Kidney glomerular epithelial cell (primary cell): ENCODE measurements around the gene CDK3.
A peak's percentile ranks its signal among the peaks of the same experiment; 100 is the strongest.

Source experiments
- DNase-seq: peaks from one replicate; lab custom pipeline; 2025; lab: John Stamatoyannopoulos, UW

CDK3 gene

DNA sequence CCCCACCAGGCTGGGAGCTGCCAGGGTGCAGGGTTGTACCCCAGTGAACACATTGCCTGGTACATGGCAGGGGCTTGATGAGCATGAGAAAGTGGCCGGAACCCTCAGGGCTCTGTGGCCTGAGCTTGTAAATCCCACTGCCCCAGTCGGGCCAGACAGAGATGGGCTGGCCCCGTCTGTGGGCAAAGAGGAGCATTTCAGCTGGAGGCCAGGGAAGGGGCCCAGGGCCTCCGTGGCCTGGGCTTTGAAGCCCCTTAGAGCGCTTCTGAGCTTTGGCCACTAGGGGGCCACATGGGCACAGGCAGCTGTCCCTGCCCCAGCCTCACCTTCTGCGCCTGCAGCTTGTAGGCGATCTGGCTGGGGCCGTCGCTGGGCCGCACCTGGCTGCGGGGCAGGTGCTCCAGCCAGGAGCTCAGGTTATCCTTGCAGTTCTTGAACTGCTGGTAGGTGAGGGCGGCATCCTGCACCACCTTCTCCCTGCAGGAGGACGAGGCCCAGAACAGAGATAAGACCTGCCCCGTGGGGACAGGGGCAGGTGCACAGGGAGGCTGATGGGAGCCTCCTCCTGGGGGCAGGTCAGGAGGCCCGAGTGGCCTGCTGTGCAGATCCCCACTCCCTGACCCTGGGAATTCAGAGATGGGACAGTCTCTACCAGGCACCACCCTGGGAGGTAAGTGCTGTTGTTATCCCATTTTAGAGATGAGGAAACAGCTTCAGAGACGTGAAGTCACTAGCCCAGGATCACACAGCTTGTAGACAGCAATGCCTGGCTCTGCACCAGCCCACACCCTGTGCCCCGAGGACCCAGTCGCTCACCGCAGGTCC, 13.7 kb downstream of the CDK3 start:
- peak; percentile 48 for DNase-seq

GRCh38 chr17:76014925-76015261, 14.2 kb downstream of the CDK3 start:
- DNase-seq = no peak

DNA sequence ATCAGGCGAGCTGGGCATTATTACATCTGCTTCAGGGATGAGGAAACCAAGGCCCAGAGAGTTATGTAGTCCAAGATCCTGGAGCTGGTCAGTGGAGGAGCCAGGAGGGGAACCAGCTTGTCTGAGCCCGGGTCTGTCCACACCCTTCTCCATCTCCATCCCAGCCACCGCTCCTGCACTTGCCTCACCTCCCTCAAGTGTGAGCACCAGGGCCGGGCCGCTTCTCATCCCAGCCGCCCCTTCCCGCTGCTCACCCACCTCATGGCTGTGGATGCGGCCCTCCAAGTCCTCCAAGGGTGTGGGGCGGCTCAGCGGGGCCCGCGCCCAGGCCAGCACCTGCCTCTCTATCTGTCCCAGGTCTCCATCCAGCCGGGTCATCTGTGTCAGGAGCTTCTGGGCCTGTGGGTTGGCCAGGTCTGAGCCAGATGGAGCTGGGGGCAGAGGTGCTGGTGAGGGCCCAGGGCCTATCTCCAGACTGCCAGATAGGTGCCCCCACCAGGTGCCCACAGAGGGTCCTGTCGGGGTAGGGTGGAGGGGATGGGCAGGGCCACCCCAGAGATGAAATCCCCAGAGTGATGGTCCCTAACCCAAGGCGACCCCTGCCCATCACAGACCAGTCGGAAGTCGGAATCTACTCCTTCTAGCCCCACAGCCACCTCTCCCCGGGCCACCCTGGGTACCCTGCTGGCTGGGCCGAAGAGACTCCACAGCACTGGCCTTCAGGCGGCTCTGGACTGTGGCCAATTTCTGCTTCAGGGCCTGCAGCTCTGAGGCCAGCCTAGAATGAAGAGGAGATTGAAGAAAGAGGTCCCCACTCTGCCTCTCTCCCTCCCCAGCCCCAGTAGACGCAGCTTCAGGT, 17.1 kb downstream of the CDK3 start:
- DNase-seq = no peak

DNA sequence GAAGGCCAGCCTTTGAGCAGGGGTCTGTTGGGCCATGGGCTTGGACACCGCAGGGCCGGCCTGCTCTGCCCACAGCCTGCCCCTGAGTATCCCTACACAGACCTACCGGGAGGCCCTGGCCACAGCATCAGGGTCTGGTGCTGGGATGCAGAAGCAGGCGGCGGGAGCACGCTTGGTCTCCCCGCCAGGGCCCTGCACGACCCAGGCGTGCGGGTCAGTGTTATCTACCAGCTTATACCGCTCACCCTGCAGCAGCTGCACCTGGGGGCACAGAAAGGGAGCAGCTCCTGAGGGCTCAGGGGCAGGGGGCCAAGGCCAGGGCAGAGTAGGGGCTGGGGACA, 17.7 kb downstream of the CDK3 start:
- no peak for DNase-seq

GRCh38 chr17:76018801-76019200, 18.1 kb downstream of the CDK3 start:
- no peak for DNase-seq

DNA sequence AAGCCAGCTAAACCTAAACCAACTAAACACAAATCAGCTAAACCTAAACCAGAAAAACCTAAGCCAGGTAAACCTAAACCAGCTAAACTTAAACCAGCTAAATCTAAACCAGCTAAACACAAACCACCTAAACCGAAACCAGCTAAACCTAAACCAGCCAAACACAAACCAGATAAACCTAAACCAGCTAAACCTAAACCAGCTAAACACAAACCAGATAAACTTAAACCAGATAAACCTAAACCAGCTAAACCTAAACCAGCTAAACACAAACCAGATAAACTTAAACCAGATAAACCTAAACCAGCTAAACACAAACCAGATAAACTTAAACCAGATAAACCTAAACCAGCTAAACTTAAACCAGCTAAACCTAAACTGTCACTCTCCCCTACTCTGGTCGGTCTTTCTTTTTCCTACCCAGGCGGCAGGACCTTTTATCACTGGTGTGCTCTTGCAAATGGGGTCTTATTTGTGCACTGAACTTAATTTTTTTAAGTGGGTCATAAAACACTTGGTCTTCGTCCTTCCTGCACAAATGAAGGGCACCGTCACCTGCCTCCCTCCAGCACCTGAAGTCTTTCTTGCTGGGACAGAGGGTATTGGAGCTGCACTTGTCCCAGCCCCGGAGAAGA, 19.3 kb downstream of the CDK3 start:
- no peak for DNase-seq

DNA sequence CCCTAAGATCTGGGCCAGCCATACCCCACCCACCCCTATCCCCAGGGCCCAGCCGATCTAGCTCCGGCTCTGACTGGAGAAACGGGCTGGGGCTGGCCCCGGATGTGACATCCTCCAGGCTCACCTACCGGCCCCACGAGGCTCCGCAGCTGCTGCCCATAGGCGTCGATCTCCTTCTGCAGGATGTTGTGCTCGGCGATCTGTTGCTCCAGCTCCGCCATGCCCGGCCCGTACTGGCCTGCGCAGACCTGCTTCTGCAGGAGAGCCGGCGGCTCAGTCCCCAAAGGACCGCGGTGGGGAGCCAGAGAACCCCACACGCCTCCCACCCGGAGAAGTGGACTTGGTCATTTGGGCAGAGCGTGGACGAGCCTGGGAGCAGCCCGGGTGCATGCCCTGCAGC, 21.6 kb downstream of the CDK3 start:
- DNase-seq = no peak

- DNase-seq = no peak
Observed at GRCh38 chr17:76022973-76023899, 22.6 kb downstream of the CDK3 start.

GRCh38 chr17:76023900-76024237, 23.2 kb downstream of the CDK3 start:
- no peak for DNase-seq

DNA sequence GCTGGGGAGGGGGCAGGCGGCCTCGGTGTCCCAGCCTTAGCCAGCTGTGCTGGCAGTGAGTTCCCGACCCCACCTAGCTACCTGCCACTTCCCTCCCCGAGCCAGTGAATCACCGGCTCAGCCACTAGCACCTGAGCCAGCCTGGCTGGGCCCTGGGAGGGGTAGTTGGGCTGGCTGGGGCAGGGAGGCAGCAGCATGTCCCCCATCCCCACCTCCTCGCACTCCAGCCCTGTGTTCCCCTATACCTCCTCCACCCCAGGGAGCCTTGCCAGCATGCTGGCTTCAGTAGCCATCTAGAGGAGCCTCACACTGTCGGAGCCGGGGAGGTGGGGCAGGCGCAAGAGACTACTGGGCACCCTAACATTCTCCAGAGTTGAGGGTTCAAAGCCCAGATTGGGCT, 23.7 kb downstream of the CDK3 start:
- DNase-seq = no peak

DNA sequence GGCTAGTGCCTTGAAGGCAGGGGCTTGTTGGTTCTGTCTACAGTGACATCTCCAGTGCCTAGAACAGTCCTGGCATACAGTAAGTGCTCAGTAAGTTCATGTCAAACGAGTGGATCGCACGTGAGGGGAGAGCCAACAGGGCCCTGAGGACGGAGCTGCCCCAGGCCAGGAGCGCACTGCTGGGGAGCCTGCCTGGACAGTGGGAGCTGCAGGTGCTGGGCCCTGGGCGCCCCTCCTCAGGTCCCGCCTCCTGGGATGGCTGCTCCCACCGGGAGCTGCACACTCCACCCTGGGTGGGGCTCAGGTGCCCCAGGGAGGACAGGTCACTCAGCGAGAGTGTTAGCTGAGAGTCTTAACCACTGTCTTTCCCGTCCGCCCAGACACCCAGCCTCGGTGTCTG, 24.6 kb downstream of the CDK3 start:
- DNase-seq = no peak

- no peak for DNase-seq
Observed at GRCh38 chr17:76026714-76027158, 26.1 kb downstream of the CDK3 start.

DNA sequence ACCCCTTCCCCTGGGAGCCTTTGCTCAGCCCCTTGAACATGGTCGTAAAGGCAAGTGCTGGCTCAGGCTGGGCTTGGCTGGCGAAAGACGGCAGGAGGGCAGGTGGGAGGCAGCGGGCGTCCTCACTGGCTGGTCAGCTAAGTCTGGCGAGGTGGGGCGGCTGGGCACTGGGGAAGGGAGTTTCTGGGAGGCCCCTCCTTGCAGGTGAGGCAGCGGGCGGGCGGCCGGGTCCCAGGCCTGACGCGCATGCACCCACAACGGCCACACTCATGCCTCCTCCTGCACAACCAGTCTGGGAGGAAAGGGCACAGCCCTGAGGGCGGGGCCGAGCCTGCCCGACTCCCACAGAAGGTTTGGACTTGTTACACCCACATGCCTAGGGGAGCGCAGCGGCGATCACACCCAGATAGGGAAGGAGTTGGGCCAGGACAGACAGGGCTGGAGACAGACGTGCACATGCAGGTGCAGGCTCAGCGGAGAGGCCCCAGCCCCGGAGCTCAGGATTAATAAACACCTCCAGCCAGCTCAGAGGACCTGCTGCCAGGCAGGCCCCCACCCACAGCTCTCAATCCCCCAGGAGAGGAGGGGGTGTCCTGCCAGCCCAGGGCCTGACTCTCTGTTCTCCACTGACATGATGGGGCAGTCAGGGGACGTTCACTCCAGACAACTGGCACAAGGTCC, 26.6 kb downstream of the CDK3 start, which contains the start of gene EVPL:
Gene EVPL (minus strand): TSS at position 148 of the 681 bp plus-strand sequence. CDS start 108 bp downstream, at position 40.
- DNase-seq = peak; percentile 36

DNA sequence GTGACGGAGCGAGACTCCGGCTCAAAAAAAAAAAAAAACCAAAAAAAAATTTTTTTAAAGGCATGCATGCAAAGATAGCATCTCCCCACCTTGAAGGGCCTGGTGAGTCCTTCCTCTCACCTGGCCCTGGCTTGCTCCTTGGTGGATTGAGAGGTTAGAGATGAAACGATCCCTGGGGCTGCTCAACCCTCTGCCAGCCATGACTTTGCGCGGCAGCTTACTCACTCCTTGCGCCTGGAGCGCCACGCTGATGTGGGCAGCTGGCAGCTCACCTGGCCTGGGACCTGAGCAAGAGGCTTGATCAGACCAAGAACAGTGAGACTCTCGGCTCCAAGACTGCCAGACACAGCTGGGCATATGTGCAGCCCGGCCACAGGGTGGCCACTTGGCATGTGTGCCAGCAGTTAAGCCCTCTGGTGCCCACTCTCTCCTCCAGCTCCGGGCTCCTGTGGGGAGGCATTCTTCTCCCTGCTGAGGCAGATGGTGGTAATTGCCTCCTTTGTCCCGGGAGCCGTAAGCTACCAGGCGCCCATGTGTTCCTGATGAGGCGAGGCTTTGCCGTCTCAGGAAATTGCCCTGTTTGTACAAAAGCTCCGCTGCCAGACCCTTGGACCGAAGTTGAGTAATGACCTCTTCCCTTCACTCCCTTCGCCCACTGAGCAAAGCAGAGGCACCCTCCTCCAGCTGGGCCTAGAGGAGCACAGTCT, 31.6 kb downstream of the CDK3 start:
- DNase-seq = no peak

DNA sequence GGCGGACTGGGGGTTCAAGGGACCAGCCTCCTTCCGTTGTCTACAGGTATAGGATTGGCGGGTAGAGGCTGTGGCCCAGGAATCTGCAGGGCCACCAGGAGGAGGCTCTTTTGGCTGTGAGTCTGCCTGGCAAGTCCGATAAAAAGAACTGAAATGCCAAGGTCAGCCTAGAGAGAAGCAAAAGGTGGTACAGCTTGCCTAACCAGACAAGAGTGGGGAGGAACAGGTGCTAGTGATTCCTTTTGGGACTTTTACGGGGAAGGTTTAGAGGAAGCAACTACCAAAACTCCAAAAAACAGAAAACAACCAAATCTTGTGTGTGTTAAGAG, 32.1 kb downstream of the CDK3 start:
- no peak for DNase-seq

- DNase-seq = no peak
Observed at GRCh38 chr17:76033139-76033538, 32.5 kb downstream of the CDK3 start.

- DNase-seq = no peak
Observed at GRCh38 chr17:76034428-76035350, 34.0 kb downstream of the CDK3 start.

- no peak for DNase-seq
Observed at GRCh38 chr17:76036497-76037261, 36.0 kb downstream of the CDK3 start.

GRCh38 chr17:76038050-76038449, 37.4 kb downstream of the CDK3 start:
- no peak for DNase-seq
